Hypothalamus (tissue), 51 donors: ENCODE data around the gene BMPER.
A peak's percentile ranks its signal among the peaks of the same experiment; 100 is the strongest.

Source experiments
- DNase-seq, 51 donors: peaks; one replicate each; lab custom pipeline; 2025; lab: John Stamatoyannopoulos, UW

BMPER gene

GRCh38 chr7:34015651-34016050 is 110.3 kb downstream of the BMPER start:
- DNase-seq = no peak

DNA sequence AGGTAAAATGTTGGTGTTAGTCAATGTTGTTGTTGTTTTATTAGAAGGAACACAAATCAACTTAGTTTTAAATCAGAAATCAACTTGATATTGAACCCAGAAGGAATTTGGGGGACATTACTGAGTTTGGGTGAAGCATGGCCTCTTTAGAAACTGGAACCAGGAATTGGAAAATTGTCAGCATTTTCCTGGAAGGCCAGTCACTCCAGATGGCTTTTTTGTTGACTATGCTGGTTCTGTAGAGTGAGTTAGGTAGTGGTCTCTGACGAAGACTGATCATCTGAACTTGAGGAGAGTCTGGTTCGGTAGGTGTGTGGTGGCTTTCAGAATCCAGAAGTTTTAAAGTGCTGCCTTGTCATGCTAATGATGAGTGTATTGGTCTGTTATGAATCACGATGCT is 111.5 kb downstream of the BMPER start:
- DNase-seq = no peak

DNA sequence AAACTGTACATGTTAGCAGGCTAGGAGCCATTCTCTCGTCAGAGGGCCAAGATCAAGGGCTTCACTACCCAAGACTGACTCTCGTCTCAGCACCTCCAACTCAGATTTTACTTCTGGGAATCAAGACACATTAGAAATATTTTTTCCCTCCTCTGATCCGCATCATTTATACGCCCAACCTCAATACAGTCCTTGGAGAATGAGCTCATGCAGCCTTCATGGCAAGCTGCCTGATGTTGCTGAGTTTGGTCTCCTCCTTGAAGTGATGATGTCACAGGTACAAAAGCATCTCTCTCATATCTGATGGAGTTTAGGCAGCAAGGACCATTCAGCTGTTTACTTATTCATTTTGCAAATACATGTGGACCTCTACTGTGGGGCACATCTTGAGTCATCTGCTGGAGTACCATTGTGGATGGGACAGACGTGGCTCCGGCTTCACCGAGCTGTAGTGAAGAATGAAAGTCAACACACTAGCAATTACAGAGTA is 114.0 kb downstream of the BMPER start:
- no peak for DNase-seq

DNA sequence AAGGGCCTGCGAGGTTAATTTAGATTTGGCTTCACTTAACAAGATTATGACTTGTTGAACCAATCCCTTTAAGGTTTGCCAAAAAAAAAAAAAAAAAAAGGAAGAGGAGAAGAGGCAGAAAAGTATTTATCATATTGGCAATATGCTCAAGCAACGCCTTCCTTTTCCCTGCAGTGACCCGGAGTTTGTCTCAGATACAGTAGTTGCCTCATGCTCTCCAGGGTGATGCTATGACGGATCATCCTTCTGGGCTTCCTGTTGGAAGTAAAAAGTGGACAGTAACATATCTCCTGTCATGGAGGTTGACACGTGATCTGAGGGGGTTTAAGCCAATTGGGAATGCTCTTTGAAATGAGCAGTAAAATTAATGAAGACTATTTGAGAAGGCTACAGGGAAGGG is 117.3 kb downstream of the BMPER start:
- DNase-seq = no peak

- DNase-seq = no peak
These were observed 120.3 kb downstream of the BMPER start for GRCh38 chr7:34025600-34025999.

GRCh38 chr7:34026481-34027190 is 121.3 kb downstream of the BMPER start:
- DNase-seq = no peak

GRCh38 chr7:34031156-34031555 is 125.8 kb downstream of the BMPER start:
- no peak for DNase-seq

DNA sequence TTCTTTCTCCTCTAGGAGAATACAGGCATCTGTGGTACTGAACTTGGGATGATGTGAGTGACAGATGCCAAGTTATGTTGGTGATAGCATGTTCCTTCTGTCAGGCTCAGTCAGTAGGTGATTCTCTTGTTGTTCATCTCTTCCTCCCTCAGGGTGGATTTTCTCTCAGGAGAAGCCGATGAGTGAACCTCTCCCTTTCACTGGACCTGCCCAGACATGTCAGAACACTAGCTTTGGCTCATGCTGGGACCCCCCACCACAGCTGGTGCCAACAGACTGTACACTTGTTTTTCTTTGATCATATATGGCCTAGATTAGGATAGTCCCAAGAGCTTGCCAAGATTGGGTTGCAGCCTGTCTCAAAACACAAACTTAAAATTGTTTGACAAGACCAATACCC is 129.4 kb downstream of the BMPER start:
- no peak for DNase-seq

DNA sequence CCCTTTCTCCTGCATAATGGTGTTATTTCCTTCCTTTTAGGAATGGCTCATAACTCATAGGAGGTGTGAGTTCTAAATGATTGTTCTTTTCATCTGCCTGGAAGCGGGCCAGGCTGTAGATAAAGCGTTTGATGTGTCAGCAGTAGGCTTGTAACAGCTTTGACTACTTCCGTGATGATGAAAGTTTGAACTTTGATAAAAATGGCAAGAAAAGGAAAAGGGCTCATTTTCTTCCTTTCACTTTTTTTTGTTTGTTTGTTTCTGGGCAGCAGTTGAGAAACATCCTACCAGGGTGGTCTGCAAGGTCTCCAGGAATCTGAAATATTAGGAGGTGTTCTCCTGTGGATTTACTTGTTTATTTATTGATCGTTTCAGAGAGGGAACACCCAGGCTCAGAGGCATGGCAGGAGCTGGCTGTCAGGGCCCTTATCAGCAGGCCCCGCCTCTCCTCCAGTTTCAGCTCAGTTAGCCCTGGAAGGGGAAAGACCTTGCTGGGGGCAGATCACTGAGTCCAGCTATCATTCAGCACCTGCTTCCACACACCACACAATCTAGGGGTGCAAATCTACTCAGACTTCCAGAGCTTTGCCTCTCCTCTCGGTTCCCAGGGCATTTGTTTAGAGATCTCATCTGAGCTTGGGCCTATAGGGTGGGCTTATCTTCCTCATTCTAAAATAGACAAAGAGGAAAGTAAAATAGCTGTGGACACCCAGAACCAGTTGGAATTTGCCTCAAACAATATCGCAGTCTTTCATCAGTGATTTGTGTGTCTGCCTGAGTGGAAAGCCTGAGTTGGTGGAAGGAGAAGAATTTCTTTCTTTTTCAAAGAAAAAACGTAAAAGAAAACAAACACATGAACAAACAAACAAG is 130.9 kb downstream of the BMPER start:
- DNase-seq = no peak

DNA sequence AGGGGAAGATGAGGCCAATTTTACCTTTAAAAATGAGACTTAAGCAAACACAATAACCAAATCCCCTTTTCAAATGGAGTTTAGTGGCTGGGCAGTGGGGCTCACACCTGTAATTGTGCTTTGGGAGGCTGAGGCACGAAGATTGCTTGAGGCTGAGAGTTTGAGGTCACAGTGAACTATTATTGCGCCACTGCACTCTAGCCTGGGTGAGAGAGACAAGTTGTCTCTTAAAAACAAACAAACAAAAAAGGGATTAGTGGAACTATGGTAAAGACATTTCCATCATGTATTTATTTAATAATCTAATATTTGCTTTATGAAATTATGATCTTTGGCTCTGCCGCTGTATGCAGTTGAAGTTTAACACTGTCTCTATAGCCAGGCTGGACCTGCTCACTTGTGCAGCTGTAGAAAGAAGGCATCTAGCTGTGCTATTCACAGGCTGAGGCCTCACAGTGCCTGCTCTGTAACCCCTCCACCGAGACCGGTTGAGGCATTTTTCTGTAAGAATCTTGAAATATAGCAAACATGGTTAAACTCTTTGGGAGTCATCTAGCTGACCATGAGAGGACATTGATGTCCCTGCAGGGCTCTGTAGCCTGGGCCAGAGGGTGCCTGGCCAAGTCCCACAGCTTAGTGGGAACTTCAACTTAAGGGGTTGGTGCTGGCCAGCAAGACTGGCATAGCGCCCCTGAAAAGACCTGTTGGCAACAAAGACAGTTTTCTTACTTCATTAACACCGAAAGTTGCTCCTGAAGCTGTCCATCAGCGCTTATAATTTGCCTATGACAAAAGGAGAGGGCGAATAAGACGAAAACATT is 131.8 kb downstream of the BMPER start:
- no peak for DNase-seq

GRCh38 chr7:34038816-34039470 is 133.6 kb downstream of the BMPER start:
- peak in 1 of 51 donors; percentile 5 for DNase-seq

DNA sequence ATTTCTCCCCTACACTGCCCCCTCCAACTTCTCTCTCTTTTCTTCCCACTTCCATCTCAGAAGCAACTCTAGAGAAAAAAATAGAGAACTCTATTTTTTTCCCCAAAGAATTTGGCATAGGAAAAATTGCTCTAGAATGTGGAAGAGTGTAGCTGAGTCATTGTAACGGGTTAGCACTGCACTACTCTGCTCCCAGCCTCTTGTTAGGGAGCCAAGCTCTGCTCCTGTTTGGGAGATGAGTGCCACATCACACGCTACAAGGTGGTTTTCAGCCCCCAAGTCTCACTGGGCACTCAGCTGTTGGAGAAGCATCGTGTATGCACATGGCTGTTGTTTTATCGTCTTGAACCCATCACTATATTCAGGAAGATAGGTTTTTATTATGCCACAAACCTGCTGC is 136.4 kb downstream of the BMPER start:
- DNase-seq = no peak

GRCh38 chr7:34042406-34042805 is 137.1 kb downstream of the BMPER start:
- DNase-seq = no peak

- no peak for DNase-seq
These were observed 138.3 kb downstream of the BMPER start for GRCh38 chr7:34043461-34044305.

DNA sequence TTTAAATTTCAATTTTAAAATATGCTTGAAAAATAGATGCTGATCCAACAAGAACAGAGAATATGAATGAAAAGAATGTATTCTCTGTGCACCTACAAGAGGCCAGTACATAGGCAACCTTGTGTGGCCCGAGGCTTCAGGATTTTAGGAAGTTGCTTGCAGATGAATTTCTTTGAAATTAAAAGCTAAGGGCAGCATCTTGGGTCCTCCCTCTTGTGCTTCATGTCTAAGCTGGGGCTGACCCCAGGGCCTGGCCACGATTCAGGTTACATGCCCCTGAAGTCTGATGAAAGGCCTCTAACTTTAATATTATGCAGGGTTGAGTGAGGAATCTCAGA is 138.9 kb downstream of the BMPER start:
- no peak for DNase-seq

GRCh38 chr7:34044734-34045353 is 139.5 kb downstream of the BMPER start:
- DNase-seq = no peak

- no peak for DNase-seq
These were observed 143.1 kb downstream of the BMPER start for GRCh38 chr7:34048445-34048844.

- no peak for DNase-seq
These were observed 148.7 kb downstream of the BMPER start for GRCh38 chr7:34054075-34054474.

DNA sequence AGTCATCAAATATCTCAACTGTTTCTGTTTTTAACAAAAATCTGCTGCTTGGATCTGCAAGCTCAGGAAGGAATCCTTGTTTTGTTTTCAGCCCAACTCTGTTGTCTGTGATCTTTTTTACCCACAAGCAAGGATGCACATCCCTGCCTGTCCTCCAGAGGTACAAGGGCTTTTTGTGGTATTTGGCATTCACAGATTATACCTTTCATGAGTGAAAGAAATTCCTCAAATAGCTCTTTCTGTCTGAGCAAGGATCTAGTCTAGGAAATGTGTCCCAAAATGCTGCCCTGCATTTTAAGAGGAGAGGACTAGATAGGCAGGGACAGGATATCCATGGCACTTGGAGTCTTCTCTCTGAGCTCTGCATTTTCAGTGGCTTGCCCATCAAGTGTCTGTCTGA is 151.8 kb downstream of the BMPER start:
- DNase-seq = no peak
